DMS79 treated with DMSO at 0.1 percent for 48 hours (cell line): ENCODE measurements around the gene TAF4.
"Not testable (repeated sequence)": the region's sequence is repeated elsewhere in the genome, so short reads cannot be mapped to it uniquely, and the experiment has no call there.

Source experiments
- DNase-seq: peaks from one replicate; lab custom pipeline; 2025; lab: John Stamatoyannopoulos, UW

The TAF4 gene

DNA sequence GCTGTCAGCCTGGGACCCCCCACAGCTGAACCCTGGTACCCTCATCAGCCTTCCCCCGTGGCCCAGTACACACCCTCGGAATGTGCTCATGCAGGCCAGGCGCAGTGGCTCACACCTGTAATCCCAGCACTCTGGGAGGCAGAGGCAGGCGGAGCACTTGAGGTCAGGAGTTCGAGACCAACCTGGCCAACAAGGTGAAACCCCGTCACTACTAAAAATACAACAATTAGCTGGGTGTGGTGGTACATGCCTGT, 9.9 kb downstream of the TAF4 start:
- not testable (repeated sequence) for DNase-seq

GRCh38 chr20:62055106-62055861, 10.4 kb downstream of the TAF4 start:
- DNase-seq, result no peak

GRCh38 chr20:62054451-62054953, 11.2 kb downstream of the TAF4 start:
- no peak for DNase-seq

DNA sequence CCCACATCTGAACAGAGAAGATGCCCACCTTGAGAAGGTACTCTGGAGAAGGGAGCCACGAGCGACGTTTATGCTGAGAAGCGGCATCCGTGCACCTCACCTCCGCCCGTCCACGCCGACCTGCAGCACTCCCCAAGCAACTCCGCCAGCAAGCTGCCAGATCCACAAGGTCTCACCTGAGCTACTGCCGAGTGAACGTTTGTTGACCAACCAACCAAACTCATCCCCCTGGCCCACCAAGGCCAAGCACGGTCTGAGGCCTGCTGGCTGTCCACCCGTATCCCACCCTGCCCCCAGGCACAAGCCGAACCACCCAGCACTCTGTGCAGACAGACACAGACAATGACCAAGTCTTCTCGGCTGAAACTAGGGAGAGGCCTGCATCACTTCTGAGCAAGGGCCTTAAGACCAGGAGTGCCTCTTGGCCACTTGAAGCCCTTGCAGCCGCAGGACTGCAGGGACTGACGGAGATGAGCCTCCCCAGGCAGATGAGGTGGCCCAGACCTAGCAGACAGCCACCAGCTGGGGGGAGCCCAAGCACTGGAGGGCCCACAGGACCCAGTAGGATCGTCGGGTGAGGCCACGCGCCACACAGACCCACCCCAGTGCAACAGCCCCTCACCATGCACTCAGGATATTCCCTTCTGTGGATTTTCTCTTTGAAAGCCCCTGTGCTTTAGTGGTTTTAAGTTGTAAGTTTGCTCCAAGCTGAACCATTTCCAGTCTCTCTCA, 12.1 kb downstream of the TAF4 start:
- DNase-seq, result no peak

DNA sequence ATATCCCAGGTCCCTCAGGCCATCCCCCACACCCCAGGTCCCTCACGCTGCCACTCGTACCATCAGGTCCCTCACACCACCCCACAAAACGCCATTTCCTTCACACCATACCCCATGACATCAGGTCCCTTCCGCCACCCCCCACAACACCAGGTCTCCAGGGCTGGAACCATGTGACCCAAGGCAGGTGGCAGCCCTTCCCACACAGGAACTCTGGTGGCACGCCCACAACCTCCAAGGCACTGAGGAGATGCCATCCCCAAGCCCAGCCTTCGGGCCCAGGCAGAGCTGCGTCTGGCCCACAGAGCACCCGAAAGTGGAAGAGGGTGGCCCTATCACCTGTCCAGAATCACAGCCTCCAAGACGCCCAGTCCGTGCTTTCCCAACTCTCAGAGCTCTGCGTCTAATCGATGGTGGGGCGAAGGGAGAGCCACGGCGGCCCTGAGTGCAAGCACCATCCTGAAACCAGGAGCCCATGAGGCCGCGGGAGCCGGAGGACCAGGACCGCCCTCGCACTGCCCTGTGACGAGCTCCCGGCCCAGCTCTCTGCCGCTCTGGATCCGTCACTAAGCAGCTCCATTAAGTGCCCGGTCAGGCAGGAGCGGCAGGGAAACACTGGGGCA, 12.7 kb downstream of the TAF4 start:
- DNase-seq, result no peak

DNA sequence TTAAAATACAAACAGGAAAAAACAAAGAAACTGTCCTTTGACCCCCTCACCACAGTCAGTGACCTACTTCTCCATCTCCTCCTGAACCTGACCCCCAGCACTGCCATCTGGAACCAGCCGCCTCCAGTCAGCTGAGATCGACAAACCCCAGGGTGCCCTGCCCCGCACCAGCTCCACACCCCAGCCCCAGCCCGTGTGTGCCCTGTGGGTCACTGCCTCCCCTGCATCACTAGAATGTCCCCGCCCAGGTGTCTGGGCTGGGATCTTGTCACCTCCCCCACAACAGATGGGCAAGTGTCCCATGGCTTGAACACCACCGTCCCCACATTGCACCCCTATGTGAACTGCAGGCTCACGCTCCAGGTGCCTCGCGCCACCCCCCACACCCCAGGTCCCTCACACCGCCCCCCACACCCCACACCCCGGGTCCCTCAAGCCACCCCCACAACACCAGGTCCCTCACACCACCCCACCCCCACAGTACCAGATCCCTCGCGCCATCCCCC, 13.3 kb downstream of the TAF4 start:
- DNase-seq, result no peak

DNA sequence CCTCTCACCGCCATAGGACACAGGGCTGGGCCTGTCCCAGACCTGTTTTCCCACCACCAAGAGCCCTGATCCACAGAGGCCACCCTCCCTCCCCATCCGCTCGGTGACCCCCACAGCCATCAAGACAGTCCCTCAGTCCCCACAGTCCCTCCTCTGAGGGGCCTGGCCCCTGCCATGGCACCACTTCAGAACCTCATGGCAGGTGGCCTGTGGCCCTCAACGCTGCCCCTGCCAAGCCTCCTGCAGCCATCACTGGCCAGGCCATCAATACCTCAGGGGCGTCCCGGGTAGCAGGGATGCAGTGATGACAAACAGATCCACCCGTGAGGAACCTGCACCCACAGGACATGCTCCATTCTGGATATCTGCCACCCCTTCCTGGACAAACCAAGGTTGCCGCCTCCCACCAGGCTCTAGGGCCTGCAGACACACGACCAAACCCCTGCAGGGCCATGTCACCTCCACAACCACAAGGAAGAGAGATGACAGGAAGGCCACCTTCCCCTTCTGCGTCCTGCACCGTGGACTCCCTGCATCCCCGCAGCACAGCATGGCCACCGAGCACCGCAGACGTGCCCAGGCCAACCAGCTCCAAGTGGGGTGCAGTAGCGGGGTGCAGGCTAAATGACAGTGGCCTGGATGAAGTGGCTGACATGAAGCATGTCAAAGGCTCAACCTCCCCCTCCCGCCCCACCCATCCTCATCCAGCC, 14.0 kb downstream of the TAF4 start:
- DNase-seq, result no peak

DNA sequence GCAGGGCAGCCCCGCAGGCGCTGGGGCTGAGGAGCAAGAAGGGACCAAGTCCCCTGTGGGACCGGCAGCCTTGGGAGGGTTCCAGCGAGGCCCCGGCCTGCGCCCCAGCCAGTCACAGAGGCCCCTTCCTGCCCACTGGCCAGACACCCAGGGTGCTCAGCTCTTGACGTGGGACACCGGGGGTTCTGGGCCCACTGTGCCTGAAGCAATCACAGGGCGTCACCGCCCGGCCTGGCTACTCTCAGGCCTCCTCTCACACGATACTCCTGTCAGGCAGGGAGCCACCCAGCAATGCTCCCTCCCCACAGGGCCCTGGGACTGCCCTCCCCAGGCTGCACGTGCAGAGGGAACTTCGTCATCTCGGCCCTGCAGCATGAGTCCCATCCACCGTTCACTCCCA, 14.5 kb downstream of the TAF4 start:
- no peak for DNase-seq

DNA sequence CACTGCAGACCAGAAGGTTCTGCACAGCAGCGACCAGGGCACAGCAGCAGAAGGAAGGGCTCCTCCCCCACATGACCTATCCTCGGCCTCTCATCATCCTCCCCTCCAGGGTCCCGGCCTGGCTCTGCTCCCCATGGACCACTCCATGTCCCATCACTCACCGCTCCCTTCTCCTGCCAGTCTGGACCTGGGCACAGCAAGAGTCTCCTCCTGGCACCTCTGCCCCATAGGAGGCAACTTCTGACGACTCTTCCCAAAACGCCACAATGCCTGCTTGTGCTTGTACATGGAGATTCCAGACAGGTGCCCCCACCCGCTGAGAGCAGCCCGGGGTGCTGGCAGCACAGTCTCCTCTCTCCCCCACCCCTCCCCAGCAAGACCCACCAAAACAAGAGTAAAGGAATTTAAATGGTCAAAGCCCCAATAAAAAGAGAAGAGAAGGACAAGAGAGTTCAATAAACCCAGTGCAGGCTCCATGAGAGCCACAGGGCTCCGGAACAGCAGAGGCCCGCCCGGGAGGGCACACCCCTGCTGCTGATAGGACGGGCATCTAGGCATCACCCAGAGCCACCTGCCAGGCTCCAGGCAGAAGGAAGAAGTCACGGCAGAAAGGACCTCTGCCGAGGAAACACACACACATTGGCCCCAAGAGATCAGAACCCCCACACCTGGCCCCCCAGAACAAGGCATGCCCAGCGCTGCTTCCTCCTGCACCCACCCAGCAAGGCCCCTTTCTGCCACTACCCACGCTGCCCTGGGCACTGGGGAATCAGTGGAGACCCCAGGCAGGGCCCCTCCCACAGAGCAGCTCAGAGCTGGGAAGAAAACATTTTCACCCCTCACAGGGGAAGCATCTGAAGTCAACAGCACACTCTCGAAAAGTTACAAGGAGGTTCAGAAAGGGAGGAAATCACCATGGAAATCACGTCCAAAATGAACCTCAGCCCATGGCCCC, 15.2 kb downstream of the TAF4 start:
- DNase-seq, result no peak

GRCh38 chr20:62049342-62050165, 16.1 kb downstream of the TAF4 start:
- DNase-seq, result no peak

GRCh38 chr20:62048821-62049291, 16.8 kb downstream of the TAF4 start:
- DNase-seq, result no peak

- DNase-seq, result no peak
Measured at GRCh38 chr20:62048346-62048761, 17.3 kb downstream of the TAF4 start.

DNA sequence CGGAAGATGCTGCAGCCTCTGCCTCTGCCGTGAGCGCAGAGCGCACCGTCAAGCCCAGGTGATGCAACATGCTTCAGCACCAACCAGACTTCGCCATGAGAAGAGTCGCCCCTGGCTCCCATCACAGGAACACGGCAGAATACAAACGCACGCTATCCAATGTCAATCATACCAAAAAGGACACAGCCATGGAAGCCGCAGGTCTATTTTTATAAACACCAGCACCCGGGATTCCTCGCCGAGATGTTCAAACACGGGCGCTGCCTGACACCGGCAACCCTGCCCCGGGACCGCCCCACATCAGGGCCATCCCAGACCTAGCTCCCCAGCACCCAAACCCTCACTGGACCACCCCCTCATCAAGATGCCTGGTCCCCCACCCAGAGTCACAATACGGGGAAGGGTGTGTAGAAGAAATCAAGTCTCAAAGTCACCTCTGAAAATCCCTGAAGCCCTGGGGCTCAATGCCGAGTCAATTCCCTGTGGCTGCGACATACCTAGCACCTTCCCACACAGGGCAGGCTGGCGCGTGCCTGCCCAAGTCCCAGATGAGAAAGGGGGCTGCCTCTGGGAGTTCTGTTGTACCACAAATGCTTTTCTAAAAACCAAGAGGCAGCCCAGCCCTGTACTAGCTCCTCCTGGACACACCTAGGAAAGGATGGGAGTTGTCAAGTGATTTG, 17.9 kb downstream of the TAF4 start:
- no peak for DNase-seq

DNA sequence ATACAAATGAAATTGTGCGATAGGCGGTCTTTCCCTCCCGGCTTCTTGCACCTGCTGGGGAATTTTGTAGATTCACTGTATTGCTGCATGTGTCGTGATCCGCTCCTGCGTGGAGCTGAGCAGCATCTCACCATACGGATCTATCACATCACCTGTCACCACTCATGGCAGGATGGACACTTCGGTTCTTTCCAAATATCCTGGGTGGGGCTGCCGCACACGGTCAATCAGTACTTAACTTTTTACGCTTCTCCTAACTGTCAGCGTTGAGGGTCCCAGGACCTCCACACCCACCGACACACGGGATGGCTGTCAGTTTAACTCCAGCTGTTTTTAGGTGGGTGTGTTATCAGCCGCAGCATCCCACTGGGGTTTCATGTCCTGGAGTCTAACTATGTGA, 19.2 kb downstream of the TAF4 start:
- DNase-seq, result no peak

DNA sequence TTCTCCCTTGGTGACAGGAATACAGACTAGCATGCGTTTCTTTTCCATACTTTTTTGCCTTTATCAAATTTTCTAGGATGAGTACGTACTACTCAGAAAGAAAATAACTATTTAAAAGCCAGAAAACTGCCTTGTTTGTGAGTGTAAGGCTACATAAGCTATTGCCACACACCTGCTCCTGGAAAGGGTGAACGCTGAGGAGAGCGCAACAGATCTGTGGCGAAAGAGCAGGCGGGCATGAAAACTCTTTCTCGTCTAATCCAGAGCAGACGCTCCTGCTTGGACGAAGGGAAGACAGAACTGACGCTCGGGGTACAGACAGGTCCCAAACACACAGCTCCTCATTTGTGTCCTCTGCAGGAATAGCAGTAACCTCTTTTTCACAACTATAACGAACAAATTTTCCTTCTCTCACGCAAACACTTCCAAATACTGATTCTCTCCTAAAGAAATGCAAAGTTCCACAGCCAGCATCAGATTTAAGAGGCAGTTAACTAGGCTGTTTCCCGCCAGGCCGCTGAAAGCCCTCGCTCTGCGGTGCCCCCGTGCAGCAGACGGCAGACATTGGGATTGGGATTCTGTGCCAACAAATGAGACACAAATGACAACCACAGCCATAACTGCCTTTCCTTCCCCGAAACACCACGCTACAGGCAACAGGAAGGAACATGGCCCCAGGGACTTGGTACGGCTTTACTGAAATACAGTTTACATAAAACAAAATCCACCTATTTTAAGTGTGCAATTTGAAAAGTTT, 20.0 kb downstream of the TAF4 start:
- DNase-seq, result no peak

DNA sequence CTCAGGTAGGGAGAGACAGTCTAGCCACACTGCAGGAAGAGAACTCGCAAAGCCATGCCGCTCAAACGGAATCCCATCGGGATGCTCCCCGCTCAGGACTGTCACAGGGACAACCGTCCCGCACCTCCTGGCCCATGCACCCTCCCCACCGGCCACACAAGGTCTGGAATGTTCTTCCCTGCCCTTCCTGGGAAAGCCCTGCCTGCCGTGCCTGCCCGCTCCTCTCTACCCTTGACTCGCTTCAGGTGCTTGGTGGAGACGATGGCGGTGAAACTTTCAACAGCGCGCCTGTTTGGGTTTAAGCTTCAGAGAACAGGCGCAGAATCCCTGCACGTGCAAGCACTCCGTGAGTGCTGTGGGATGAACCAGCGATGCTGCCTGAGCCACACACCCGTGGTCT, 20.6 kb downstream of the TAF4 start:
- DNase-seq, result no peak

GRCh38 chr20:62044631-62045030, 21.1 kb downstream of the TAF4 start:
- no peak for DNase-seq

GRCh38 chr20:62043131-62043914, 22.4 kb downstream of the TAF4 start:
- DNase-seq, result no peak
